ENCODE measurements around the gene NLN.
"Not testable (repeated sequence)": the region's sequence is repeated elsewhere in the genome, so short reads cannot be mapped to it uniquely, and the experiment has no call there.

Gene NLN

GRCh38 chr5:65801352-65801783 is 79.4 kb downstream of the NLN start:
- DNase-seq (ENCODE audit: low read depth): no peak
- H3K4me3 ChIP-seq (ENCODE audit: low read depth, low read length): no peak overlapping the region
- TF ChIP-seq POLR2A (IDR thresholded peaks at IDR 0.05; ENCODE audit: extremely low read depth, insufficient read length): no peak
- TF ChIP-seq CTCF (IDR thresholded peaks at IDR 0.05; ENCODE audit: low read depth, low read length): no peak
- no peak for TF ChIP-seq MYC (IDR thresholded peaks at IDR 0.05; ENCODE audit: low read depth, low read length)
- no peak for TF ChIP-seq MAX (IDR thresholded peaks at IDR 0.05; ENCODE audit: low read depth, low read length)

- no peak for DNase-seq (ENCODE audit: low read depth)
- TF ChIP-seq POLR2A (IDR thresholded peaks at IDR 0.05; ENCODE audit: extremely low read depth, insufficient read length): no peak
- TF ChIP-seq MAX (IDR thresholded peaks at IDR 0.05; ENCODE audit: low read depth, low read length): no peak
- no peak for TF ChIP-seq CTCF (IDR thresholded peaks at IDR 0.05; ENCODE audit: low read depth, low read length)
- no peak for TF ChIP-seq MYC (IDR thresholded peaks at IDR 0.05; ENCODE audit: low read depth, low read length)
- no peak overlapping the region for H3K4me3 ChIP-seq (ENCODE audit: low read depth, low read length)
Measured at GRCh38 chr5:65802080-65802479, 80.1 kb downstream of the NLN start.

- TF ChIP-seq MYC (IDR thresholded peaks at IDR 0.05; ENCODE audit: low read depth, low read length) (no peak), CTCF (IDR thresholded peaks at IDR 0.05; ENCODE audit: low read depth, low read length) (no peak), POLR2A (IDR thresholded peaks at IDR 0.05; ENCODE audit: extremely low read depth, insufficient read length) (no peak), MAX (IDR thresholded peaks at IDR 0.05; ENCODE audit: low read depth, low read length) (no peak)
- H3K4me3 ChIP-seq (ENCODE audit: low read depth, low read length): no peak overlapping the region
- no peak for DNase-seq (ENCODE audit: low read depth)
Measured at GRCh38 chr5:65802820-65803219, 80.8 kb downstream of the NLN start.

- no peak overlapping the region for H3K4me3 ChIP-seq (ENCODE audit: low read depth, low read length)
- peak; percentile 50 for DNase-seq (ENCODE audit: low read depth)
- TF ChIP-seq CTCF (IDR thresholded peaks at IDR 0.05; ENCODE audit: low read depth, low read length): no peak
- no peak for TF ChIP-seq POLR2A (IDR thresholded peaks at IDR 0.05; ENCODE audit: extremely low read depth, insufficient read length)
- TF ChIP-seq MAX (IDR thresholded peaks at IDR 0.05; ENCODE audit: low read depth, low read length): no peak
- TF ChIP-seq MYC (IDR thresholded peaks at IDR 0.05; ENCODE audit: low read depth, low read length): no peak
Measured at GRCh38 chr5:65803699-65804391, 81.8 kb downstream of the NLN start.

- no peak for TF ChIP-seq MAX (IDR thresholded peaks at IDR 0.05; ENCODE audit: low read depth, low read length)
- no peak overlapping the region for H3K4me3 ChIP-seq (ENCODE audit: low read depth, low read length)
- DNase-seq (ENCODE audit: low read depth): no peak
Measured at GRCh38 chr5:65805089-65805488, 83.1 kb downstream of the NLN start.

GRCh38 chr5:65807494-65807893 is 85.5 kb downstream of the NLN start:
- H3K4me3 ChIP-seq (ENCODE audit: low read depth, low read length); DNase-seq (ENCODE audit: low read depth): not testable (repeated sequence)

- TF ChIP-seq CTCF (IDR thresholded peaks at IDR 0.05; ENCODE audit: low read depth, low read length) (no peak), POLR2A (IDR thresholded peaks at IDR 0.05; ENCODE audit: extremely low read depth, insufficient read length) (no peak), MAX (IDR thresholded peaks at IDR 0.05; ENCODE audit: low read depth, low read length) (no peak), MYC (IDR thresholded peaks at IDR 0.05; ENCODE audit: low read depth, low read length) (no peak)
- no peak overlapping the region for H3K4me3 ChIP-seq (ENCODE audit: low read depth, low read length)
- no peak for DNase-seq (ENCODE audit: low read depth)
Measured at GRCh38 chr5:65808251-65808741, 86.3 kb downstream of the NLN start.
